Measurements from ENCODE around the gene FTHL17.

Gene FTHL17

DNA sequence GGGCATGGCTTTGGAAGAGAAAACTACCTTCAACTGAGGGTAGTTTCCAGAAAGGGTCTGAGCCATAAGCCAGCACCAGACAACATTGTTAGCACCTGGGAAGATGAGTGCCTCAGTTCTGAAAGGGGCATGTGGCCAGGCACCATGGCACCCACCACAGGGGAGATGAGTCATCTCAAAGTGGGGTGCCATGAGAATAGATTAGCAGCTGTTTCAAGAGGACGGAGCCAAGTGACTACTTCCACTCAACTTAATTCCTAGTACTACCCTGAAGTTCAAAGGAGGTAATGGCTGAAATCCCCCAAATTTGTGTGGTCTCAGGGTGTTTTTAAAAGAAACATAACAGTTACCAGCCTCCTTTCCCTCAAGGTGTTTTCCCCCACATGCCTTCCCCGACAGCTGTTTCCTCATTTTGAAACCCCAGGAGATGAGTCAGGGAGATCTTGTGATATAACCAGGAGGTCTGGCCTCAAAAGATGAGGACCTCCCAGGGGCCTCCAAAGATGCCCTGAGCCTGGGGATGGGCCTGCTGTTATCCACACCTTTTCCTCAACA, 27.8 kb upstream of the FTHL17 start:
- peak; percentile 19 for DNase-seq (ENCODE audit: low read depth)
- TF ChIP-seq, protein P1, sequence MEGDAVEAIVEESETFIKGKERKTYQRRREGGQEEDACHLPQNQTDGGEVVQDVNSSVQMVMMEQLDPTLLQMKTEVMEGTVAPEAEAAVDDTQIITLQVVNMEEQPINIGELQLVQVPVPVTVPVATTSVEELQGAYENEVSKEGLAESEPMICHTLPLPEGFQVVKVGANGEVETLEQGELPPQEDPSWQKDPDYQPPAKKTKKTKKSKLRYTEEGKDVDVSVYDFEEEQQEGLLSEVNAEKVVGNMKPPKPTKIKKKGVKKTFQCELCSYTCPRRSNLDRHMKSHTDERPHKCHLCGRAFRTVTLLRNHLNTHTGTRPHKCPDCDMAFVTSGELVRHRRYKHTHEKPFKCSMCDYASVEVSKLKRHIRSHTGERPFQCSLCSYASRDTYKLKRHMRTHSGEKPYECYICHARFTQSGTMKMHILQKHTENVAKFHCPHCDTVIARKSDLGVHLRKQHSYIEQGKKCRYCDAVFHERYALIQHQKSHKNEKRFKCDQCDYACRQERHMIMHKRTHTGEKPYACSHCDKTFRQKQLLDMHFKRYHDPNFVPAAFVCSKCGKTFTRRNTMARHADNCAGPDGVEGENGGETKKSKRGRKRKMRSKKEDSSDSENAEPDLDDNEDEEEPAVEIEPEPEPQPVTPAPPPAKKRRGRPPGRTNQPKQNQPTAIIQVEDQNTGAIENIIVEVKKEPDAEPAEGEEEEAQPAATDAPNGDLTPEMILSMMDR (IDR thresholded peaks at IDR 0.05; ENCODE audit: low read depth, low read length, missing control alignments) = no peak
- no peak overlapping the region for H3K4me3 ChIP-seq (ENCODE audit: low read depth, low read length)

DNA sequence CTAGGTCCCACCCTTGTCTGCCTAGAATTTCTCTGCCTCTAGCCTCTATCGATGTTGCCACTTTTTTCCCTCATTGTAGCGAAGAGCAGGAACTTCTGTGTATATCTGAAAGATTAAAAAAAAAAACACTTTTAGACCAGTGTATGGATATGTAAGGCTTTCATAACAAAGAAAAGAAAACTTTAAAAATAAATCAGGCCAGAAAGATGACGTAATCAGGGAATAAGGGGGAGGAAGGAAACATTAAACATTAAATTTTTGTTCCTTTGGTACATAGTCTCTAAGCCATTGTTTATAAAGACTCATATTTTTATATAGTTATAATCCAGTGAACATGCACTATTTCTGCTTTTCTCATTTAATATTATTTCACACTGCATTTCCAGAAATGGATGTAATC, 26.2 kb upstream of the FTHL17 start:
- TF ChIP-seq, protein P1 (IDR thresholded peaks at IDR 0.05; ENCODE audit: low read depth, low read length, missing control alignments) = no peak
- no peak for DNase-seq (ENCODE audit: low read depth)
- no peak overlapping the region for H3K4me3 ChIP-seq (ENCODE audit: low read depth, low read length)

DNA sequence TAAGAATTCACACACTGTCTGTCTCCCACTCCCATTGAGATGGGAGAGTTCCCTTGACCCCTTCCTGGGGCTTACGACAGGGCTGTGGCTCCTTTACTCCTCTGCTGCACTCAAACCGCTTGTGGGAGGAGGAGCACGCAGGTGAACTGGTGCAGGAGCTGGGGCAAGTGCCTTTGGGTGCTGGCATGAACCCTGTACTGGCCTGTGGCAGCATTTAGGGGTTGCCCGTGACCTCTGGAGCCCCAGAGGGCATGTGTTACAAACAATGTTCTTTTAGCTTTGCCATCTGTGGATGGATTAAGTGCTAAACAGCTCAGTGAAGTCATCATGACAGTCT, 21.8 kb upstream of the FTHL17 start:
- TF ChIP-seq, protein P1 (IDR thresholded peaks at IDR 0.05; ENCODE audit: low read depth, low read length, missing control alignments) = no peak
- DNase-seq (ENCODE audit: low read depth) = no peak
- no peak overlapping the region for H3K4me3 ChIP-seq (ENCODE audit: low read depth, low read length)

- DNase-seq (ENCODE audit: low read depth) = no peak
- H3K4me3 ChIP-seq (ENCODE audit: low read depth, low read length) = no peak overlapping the region
- TF ChIP-seq, protein P1 (IDR thresholded peaks at IDR 0.05; ENCODE audit: low read depth, low read length, missing control alignments) = no peak
These were observed 21.3 kb upstream of the FTHL17 start for GRCh38 chrX:31092970-31093638.

DNA sequence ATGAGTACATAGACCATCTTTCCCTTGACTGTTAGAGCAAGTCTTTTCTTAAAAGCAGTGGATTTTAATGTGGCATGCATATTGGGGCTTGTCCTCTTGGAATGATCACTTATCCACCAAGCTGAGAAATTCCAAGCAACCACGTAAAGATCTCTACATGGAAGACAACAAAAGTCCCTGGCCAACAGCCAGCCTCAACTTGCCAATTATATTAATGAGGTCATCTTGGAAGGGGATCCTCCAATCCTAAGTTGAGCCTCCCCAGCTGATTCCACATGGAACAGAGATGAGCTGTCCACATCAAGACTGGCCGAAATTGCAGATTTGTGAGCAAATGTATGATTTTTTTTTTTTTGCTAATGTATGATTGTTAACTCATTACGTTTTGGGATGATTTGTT, 20.6 kb upstream of the FTHL17 start:
- no peak for DNase-seq (ENCODE audit: low read depth)
- TF ChIP-seq, protein P1 (IDR thresholded peaks at IDR 0.05; ENCODE audit: low read depth, low read length, missing control alignments) = no peak
- no peak overlapping the region for H3K4me3 ChIP-seq (ENCODE audit: low read depth, low read length)

GRCh38 chrX:31091819-31092218, 20.0 kb upstream of the FTHL17 start:
- TF ChIP-seq, protein P1 (IDR thresholded peaks at IDR 0.05; ENCODE audit: low read depth, low read length, missing control alignments) = no peak
- H3K4me3 ChIP-seq (ENCODE audit: low read depth, low read length) = no peak overlapping the region
- no peak for DNase-seq (ENCODE audit: low read depth)

GRCh38 chrX:31074522-31074921, 2.7 kb upstream of the FTHL17 start:
- DNase-seq (ENCODE audit: low read depth) = no peak
- H3K4me3 ChIP-seq (ENCODE audit: low read depth, low read length) = no peak overlapping the region
- TF ChIP-seq, protein P1 (IDR thresholded peaks at IDR 0.05; ENCODE audit: low read depth, low read length, missing control alignments) = no peak

Data from GM12864 (cell line).